Measurements from ENCODE around the gene RAB10. TPM values are rescaled to one million over a fixed set of nuclear protein-coding genes. Genes with fewer than 3 reads are reported as not detected.
A peak's percentile ranks its signal among the peaks of the same experiment; 100 is the strongest.

Gene RAB10
- total and polyA plus RNA-seq, 2 of the 13 experiments (the other 11 are each of a cell fraction or from before 2014, with no cell fraction given): 48.2 to 120 TPM

DNA sequence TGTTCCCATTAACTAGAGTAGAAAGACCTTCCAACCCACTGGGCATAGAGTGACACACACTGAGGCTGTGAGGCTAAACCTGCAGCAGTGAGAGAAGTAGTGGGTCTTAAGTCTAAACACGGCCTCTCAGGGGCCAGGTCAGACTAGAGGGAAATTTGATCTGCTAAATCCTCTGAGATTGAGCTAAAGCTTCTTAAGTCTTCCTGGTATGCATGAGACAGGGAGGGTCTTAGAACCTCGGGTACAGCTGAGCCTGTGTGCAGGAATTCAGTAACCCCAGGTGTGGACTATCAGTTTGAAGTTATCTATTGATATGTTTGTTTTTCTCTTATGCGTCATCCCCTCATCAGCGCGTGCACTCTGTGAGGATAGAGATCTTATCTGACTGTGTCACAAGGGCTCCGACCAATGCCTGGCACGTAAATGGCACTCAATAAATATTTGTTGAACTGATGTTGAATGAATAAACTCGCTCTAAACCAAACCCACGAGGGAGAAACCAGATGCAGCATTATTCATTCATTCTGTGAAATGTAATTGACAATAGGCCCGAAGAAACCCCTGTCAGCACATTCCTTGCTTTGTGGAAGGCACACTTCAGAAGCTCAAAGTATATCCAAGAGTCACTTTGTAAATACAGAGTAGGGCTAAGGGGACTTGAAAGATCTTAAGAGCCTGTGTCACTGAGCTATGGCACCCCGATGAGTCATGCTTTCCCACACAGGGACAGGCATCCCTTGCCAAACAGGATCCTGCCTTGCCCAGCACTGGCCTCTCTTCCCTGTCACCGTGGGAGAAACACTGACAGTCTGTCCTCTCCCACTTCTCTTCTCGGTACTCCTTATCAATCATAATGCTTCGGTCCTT is 21.7 kb upstream of the RAB10 start (continued):
- TF ChIP-seq HOXA5 (CRISPR knock-in tag; IDR thresholded peaks at IDR 0.05) (no peak), ZNF333 (CRISPR knock-in tag; IDR thresholded peaks at IDR 0.05; ENCODE audit: borderline replicate concordance) (no peak), SAFB2 (CRISPR knock-in tag; IDR thresholded peaks at IDR 0.05; ENCODE audit: borderline replicate concordance, low read depth) (peak; percentile 65; the same call in 1 of the 2 replicates), SRSF9 (IDR thresholded peaks at IDR 0.05; ENCODE audit: borderline replicate concordance, insufficient read depth, low read depth, low read length, poor library complexity, severe bottlenecking) (no peak), MED1 (CRISPR knock-in tag; IDR thresholded peaks at IDR 0.05) (no peak; the same call in 1 of the 2 replicates), NR2F1 (CRISPR knock-in tag; IDR thresholded peaks at IDR 0.05) (no peak), ONECUT2 (CRISPR knock-in tag; IDR thresholded peaks at IDR 0.05) (peak; percentile 58; the same call in 1 of the 2 replicates), HNRNPH1 (optimal IDR thresholded peaks at IDR 0.05; ENCODE audit: low read depth, low read length) (no peak), SMC3 (IDR thresholded peaks at IDR 0.05; ENCODE audit: low read length) (no peak), ESRRA (CRISPR knock-in tag; IDR thresholded peaks at IDR 0.05; ENCODE audit: low read depth) (no peak)
- TF ChIP-seq, protein P1, sequence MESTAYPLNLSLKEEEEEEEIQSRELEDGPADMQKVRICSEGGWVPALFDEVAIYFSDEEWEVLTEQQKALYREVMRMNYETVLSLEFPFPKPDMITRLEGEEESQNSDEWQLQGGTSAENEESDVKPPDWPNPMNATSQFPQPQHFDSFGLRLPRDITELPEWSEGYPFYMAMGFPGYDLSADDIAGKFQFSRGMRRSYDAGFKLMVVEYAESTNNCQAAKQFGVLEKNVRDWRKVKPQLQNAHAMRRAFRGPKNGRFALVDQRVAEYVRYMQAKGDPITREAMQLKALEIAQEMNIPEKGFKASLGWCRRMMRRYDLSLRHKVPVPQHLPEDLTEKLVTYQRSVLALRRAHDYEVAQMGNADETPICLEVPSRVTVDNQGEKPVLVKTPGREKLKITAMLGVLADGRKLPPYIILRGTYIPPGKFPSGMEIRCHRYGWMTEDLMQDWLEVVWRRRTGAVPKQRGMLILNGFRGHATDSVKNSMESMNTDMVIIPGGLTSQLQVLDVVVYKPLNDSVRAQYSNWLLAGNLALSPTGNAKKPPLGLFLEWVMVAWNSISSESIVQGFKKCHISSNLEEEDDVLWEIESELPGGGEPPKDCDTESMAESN (CRISPR knock-in tag; conservative IDR thresholded peaks at IDR 0.05): no peak; the same call in 1 of the 2 replicates
- TF ChIP-seq, protein P2, sequence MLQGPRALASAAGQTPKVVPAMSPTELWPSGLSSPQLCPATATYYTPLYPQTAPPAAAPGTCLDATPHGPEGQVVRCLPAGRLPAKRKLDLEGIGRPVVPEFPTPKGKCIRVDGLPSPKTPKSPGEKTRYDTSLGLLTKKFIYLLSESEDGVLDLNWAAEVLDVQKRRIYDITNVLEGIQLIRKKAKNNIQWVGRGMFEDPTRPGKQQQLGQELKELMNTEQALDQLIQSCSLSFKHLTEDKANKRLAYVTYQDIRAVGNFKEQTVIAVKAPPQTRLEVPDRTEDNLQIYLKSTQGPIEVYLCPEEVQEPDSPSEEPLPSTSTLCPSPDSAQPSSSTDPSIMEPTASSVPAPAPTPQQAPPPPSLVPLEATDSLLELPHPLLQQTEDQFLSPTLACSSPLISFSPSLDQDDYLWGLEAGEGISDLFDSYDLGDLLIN (CRISPR knock-in tag; IDR thresholded peaks at IDR 0.05; ENCODE audit: borderline replicate concordance): no peak
- TF ChIP-seq, protein P3, sequence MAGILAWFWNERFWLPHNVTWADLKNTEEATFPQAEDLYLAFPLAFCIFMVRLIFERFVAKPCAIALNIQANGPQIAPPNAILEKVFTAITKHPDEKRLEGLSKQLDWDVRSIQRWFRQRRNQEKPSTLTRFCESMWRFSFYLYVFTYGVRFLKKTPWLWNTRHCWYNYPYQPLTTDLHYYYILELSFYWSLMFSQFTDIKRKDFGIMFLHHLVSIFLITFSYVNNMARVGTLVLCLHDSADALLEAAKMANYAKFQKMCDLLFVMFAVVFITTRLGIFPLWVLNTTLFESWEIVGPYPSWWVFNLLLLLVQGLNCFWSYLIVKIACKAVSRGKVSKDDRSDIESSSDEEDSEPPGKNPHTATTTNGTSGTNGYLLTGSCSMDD (CRISPR knock-in tag; IDR thresholded peaks at IDR 0.05): no peak
- TF ChIP-seq, protein P4, sequence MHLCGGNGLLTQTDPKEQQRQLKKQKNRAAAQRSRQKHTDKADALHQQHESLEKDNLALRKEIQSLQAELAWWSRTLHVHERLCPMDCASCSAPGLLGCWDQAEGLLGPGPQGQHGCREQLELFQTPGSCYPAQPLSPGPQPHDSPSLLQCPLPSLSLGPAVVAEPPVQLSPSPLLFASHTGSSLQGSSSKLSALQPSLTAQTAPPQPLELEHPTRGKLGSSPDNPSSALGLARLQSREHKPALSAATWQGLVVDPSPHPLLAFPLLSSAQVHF (CRISPR knock-in tag; IDR thresholded peaks at IDR 0.05): no peak
- TF ChIP-seq, protein P5, sequence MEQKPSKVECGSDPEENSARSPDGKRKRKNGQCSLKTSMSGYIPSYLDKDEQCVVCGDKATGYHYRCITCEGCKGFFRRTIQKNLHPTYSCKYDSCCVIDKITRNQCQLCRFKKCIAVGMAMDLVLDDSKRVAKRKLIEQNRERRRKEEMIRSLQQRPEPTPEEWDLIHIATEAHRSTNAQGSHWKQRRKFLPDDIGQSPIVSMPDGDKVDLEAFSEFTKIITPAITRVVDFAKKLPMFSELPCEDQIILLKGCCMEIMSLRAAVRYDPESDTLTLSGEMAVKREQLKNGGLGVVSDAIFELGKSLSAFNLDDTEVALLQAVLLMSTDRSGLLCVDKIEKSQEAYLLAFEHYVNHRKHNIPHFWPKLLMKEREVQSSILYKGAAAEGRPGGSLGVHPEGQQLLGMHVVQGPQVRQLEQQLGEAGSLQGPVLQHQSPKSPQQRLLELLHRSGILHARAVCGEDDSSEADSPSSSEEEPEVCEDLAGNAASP (CRISPR knock-in tag; IDR thresholded peaks at IDR 0.05; ENCODE audit: borderline replicate concordance): peak; percentile 39; the same call in 1 of the 2 replicates

Data from HepG2 (cell line).